Measurements from ENCODE around the gene EXD3. TPM values are rescaled to one million over a fixed set of nuclear protein-coding genes. Genes with fewer than 3 reads are reported as not detected.

EXD3 gene
- total and polyA plus RNA-seq, 9 of the 15 experiments (the other 6 are each of a cell fraction or from before 2014, with no cell fraction given), result 0.29 to 12.5 (median 3.9) TPM

DNA sequence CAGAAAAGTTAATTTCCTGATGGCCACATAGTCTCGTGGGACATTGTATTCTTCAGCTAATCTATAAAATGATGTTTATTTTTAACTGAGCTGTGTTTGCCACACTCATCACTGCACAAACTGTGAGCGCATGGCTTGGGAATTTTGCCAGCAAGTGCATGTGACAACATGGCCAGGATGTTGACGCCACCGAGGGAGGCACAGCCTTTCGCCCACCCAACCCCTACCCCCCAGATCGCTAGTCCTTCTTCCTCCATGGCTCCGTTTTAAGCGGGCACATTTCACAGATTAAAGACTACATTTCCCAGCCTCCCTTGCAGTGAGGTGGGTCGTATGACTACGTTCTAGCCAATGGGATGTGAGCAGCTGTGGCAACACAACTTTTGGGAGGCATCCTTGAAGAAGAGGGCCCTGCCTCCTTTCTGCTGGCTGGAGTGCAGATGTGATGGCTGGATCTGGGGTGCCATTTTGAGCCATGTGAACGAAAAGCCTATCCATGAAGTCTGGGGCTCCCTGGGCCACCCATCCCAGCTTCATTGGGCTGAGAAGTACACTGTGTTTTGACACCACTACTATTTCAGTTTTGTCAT lies 128.8 kb downstream of the EXD3 start (continued):
- TF ChIP-seq AFF1 (IDR thresholded peaks at IDR 0.05; ENCODE audit: low read depth in 1 of 2, partially characterized antibody in 2 of 2), result no peak
- TF ChIP-seq ZNF57 (CRISPR knock-in tag; IDR thresholded peaks at IDR 0.05), result no peak
- no peak for TF ChIP-seq SNIP1 (IDR thresholded peaks at IDR 0.05; ENCODE audit: low read depth)
- TF ChIP-seq RB1 (IDR thresholded peaks at IDR 0.05; ENCODE audit: low read depth), result no peak
- TF ChIP-seq RBM14 (IDR thresholded peaks at IDR 0.05; ENCODE audit: borderline replicate concordance, insufficient read depth, low read depth, low read length), result no peak
- TF ChIP-seq ESRRB (CRISPR knock-in tag; IDR thresholded peaks at IDR 0.05; ENCODE audit: borderline replicate concordance), result no peak
- peak; percentile 14; the same call in 1 of the 2 replicates for TF ChIP-seq CXXC5 (CRISPR knock-in tag; IDR thresholded peaks at IDR 0.05)
- TF ChIP-seq ZBED1 (IDR thresholded peaks at IDR 0.05), result no peak
- no peak for TF ChIP-seq ZNF639 (CRISPR knock-in tag; conservative IDR thresholded peaks at IDR 0.05 in 1 of 2, IDR thresholded peaks at IDR 0.05 in 1 of 2)
- peak in 1 of 3 experiments; percentile 6 for TF ChIP-seq YY1 (IDR thresholded peaks at IDR 0.05; ENCODE audit: borderline replicate concordance in 1 of 3, control insufficient read depth in 1 of 3, extremely low read depth in 1 of 3, insufficient read depth in 3 of 3, insufficient read length in 1 of 3, insufficient replicate concordance in 2 of 3, low read depth in 1 of 3, low read length in 2 of 3)
- TF ChIP-seq ZNF311 (CRISPR knock-in tag; IDR thresholded peaks at IDR 0.05), result no peak
- TF ChIP-seq HOXB6 (CRISPR knock-in tag; IDR thresholded peaks at IDR 0.05; ENCODE audit: borderline replicate concordance), result no peak
- no peak for TF ChIP-seq EGR1 (conservative IDR thresholded peaks at IDR 0.05)
- no peak for TF ChIP-seq SIN3B (IDR thresholded peaks at IDR 0.05; ENCODE audit: low read depth)
- TF ChIP-seq U2AF2 (optimal IDR thresholded peaks at IDR 0.05; ENCODE audit: low read depth, low read length), result no peak
- no peak for TF ChIP-seq ZFPM2 (CRISPR knock-in tag; IDR thresholded peaks at IDR 0.05)
- no peak for TF ChIP-seq AFF4 (CRISPR knock-in tag; IDR thresholded peaks at IDR 0.05)
